HUDEP-2 (cell line): ENCODE data around the gene FAT1.
A peak's percentile ranks its signal among the peaks of the same experiment; 100 is the strongest.

ENCODE experiments used
- DNase-seq, 76 experiments: peaks; one replicate each; lab custom pipeline; 2025; ENCODE audit not compliant: unreplicated experiment in 76 of 76; lab: John Stamatoyannopoulos, UW

The FAT1 gene

DNA sequence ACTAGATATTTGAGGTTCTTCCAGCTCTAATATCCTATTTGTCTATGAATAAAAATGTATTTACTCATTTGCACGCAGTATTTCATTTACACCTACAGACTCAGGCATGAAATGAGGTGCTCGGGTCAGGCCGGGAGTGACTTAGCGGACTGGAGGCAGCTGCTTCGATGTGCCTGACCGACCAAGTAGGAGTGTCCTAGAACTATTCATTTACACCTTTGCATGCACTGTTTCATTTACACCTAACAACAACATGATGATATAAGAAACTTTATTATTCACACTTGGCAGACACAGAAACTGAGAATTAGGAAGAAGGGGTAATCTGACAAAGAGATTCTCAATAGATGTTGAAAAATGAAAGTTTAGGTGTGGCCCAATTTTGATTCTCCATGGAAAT lies 28.7 kb upstream of the FAT1 start:
- DNase-seq, result no peak

DNA sequence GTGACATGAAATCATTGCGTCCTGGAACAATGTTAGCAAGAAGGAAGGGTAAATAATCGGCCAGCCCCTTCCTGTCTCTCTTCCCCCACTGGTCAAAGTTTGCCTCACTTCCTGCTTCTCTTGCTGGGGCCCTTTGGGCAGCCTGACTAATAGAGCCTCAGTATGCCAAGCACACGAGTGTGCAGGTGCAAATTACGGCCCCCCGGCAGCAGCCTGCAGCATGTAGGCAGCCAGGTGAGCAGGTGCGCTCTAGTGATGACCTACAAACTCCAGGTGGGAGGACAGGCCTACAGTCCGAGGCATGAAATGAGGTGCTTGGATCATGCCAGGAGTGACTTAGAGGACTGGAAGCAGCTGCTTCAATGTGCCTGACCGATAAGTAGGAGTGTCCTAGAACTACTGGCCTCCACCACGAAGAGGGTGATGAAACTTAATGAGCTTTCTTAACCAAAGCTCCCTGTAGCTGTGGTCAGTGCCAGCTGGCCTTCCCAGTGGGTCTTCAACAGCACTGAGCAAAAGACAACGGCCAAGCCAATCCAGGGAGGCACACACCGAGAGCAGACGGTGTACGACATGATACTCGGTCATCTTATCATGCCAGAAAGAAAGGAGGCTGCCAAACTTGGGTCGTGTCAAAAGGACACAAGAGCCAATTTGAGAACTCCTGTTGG lies 26.1 kb upstream of the FAT1 start:
- no peak for DNase-seq

DNA sequence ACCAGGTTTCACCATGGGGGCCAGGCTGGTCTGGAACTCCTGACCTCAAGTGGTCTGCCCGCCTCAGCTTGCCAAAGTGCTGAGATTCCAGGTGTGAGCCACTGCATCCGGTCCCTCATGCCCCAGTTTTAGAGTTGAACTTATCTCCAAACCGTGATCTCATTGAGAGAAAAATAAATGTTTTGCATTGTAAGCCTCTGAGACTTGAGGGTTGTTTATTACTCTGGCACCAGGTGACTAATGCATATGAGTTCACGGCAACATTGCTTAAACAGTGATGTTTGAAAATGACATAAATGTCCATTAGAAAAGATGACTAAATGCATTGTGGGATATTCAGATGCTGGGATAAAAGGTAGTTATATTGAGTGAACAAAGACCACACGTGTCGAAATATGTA lies 22.9 kb upstream of the FAT1 start:
- DNase-seq, result no peak

GRCh38 chr4:186743261-186743660 lies 19.6 kb upstream of the FAT1 start:
- DNase-seq, result no peak

DNA sequence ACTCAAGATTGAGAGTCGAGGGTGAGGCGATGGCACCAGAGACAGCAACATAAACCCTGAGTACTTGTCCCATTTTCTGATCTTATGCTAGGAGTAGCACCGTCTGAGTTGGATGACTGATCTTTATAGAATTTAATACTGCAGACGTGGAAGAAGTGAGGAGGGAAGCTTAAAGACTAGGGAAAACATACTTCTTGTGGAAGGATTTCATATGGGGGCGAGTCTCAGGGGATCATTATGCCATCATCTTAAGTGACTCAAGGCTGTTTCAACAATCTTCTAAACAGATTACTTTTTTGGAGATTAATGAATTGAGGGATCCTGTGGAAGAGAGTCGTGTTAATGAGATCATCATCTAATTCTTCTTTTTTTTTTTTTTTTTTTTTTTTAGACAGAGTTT lies 17.2 kb upstream of the FAT1 start:
- DNase-seq, result no peak

DNA sequence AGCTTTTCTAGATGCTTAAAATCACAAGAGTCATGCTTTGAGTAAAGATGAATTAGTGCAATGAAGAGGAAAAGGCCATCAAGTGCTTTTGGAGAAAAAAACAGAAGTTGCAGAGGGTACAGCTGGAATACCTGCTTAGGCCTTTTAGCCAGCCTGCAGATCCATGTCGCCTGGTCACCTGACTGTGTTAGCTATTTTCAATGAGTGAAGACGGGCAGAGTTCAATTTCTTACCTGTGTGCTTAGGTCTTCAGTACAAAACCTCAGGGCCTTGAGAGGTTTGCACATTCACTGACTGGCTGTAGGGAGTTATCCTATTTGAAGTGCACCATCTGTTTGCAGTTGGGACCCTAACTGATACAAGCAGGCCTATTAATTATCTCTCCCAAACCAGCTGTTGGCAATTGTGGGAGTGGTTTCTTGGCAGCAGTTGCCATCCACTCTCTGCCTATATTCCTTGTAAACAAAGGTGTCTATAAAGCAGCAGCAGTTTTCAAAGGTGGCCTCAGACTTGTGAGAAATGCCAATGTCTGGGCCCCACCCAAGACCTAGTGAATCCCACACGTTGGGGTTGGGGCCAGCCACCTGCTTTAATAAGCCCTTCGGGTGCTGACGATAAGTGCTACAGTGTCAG lies 16.3 kb upstream of the FAT1 start:
- peak in 57 of 76 experiments; percentile 2 to 81 (median 32) for DNase-seq

DNA sequence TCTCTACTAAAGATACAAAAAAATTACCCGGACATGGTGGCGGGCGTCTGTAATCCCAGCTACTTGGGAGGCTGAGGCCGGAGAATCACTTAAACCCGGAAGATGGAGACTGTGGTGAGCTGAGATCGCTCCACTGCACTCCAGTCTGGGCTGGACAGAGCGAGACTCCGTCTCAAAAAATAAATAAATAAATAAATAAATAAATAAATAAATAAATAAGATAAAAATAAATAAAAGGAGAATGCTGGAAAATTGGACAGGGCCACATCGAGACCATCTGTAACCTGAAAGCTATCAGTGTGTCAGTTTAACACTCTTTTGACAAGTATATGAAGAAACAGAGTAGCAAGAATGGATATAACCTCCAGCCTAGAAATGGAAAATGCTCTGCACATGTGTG lies 15.7 kb upstream of the FAT1 start:
- DNase-seq, result no peak

DNA sequence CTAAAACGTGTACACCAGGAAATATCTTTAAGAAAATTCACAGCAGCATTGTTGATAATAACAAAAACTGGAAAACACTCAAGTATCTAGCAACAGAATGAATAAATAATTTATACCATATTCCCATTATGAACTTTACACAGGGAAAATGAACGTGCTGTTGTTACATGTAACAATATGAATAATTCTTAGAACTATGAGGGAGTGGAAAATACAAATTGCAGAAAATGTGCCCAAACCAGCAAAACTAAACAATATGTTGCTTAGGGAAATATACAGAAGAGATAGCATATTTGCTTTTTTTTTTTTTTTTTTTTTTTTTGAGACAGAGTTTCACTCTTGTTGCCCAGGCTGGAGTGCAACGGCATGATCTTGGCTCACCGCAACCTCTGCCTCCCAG lies 14.8 kb upstream of the FAT1 start:
- DNase-seq, result no peak

- DNase-seq, result no peak
These were observed 13.8 kb upstream of the FAT1 start for GRCh38 chr4:186737427-186737826.

- DNase-seq, result no peak
These were observed 12.8 kb upstream of the FAT1 start for GRCh38 chr4:186736466-186736865.

DNA sequence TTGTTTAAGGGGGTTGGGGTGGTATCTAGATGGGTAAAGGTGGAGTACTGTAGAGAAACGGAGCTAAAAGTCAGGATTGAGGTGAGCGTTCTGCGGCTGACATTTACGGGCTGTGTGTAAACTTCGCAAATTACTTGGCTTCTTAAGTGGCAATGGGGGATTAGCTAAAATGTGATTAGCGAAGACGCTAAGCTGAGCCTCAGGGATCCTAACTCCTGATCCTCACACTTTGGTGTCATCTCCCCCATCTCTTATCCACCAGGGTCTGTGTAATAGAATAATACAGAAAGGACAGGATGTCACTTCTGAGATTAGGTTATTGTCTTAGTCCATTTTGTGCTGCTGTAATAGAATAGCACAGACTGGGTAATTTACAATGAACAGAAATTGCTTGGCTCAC lies 10.6 kb upstream of the FAT1 start:
- no peak for DNase-seq

DNA sequence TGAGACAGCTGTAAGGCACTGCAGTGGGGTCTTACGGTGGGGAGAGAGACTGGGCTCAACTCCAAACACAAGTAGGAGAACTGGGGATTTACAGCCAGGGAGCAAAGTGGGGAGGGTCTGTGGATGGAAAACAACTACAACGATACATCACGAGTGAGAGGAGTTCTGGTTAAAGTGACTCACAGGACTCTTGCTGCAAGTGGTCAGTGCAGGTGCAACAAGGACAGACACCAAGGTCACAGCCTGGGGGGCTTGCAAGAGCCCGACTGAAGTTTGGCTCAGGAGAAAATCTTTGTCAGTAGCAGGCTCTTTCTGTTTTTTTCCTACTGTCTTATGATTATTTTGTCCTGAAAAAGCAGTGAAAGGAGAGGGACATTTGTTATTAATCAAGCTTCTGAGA lies 10.1 kb upstream of the FAT1 start:
- no peak for DNase-seq

DNA sequence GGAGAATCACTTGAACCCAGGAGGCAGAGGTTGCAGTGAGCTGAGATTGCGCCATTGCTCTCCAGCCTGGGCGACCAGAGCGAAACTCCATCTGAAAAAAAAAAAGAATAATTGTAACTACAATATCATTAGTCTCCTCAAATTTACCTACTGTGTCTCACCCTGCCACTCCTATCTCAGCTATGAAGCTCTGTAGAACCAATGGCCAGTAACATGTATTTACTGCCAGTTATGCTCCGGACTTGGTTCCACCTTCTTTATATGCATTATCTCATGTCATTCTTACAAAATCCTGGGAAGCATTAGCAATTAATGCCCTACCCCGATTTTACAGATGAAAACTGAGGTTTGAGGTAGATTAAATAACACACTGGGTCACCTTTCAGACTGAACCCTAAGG lies 7.0 kb upstream of the FAT1 start:
- no peak for DNase-seq

DNA sequence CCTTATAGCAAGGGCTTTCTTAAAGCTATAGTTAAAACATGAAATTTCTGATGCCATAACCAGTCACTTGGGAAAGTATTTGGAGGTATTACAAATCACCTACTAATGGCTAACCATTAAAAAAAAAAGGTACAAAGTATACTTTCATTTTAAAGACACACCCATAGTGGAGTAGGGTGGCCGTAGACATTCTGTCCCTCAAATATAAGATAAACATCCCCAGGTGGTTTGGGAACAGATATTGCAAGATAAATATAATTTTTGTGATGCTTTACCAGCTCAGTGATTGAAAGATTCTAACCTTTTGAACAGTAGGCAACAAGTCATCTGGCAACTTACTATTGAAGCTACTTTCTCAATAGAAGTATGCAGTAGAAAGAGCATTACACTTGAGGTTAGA lies 6.2 kb upstream of the FAT1 start:
- no peak for DNase-seq

- DNase-seq, result no peak
These were observed 5.1 kb upstream of the FAT1 start for GRCh38 chr4:186728631-186729271.

- DNase-seq, result no peak
These were observed 4.4 kb upstream of the FAT1 start for GRCh38 chr4:186727977-186728519.

DNA sequence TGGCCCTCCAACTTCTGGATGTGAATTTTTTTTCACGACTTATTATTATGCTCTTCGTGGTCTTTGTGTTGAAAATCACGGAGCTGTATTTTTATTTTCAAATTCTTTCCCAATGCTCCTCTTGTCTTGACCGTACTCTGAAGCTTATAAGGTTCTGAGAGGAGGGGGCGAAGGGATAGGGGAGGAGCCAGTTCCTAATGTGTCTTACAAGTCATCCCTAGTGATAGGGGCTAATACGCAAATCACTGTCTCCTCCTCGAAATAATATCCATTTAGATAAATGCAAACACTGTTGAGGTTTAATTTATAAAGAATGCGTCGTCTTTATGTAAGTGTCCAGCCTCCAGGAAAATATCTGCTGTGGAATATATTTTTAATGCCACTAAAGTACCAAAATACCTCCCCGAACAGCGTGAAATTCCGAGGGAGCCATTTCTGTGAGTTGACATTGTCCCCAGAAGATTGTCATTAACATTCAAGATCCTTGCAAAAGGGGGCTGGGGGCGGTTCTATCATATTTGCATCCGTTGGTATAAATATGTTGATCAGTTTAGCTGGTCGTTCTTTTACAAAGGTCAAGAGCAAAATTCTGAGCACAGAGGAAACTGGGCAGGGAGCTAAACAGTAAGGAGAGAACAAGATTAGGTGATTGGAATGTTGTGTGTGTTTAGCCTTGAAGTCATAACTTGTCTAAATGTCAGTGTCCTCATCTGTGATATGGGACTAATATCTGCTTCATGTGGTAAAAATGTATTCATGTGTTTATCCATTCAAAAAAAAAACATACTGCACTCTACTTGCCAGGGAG lies 3.7 kb upstream of the FAT1 start:
- no peak for DNase-seq

- peak in 7 of 76 experiments; percentile 0 to 20 (median 10) for DNase-seq
These were observed 2.9 kb upstream of the FAT1 start for GRCh38 chr4:186726426-186727168.

- DNase-seq, result peak in 40 of 76 experiments; percentile 2 to 62 (median 28)
These were observed 2.1 kb upstream of the FAT1 start for GRCh38 chr4:186725469-186726425.
